ENCODE data around the gene FAM25G.

DNA sequence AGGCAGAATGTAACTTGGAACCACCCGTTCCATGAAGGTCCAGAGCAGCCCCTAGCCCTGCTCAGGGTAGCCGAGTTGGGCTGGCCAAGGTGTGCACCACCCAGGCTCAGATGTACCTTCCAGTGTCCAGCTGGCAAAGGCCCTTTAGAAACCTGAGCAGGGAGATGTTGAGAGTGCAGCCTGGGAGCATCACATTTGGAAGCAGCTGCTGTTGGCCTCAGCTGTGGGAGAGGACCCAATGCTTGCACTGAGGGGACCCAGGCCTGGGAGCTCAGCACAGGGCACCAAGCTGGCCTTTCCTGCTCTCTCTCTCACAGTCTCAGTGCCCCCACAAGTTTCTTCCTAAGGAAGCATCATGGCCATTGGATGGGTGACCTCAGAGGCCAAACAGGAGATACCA, 41.1 kb downstream of the FAM25G start:
- no peak for TF ChIP-seq SP1 (IDR thresholded peaks at IDR 0.05; ENCODE audit: low read depth)
- TF ChIP-seq, protein P1, sequence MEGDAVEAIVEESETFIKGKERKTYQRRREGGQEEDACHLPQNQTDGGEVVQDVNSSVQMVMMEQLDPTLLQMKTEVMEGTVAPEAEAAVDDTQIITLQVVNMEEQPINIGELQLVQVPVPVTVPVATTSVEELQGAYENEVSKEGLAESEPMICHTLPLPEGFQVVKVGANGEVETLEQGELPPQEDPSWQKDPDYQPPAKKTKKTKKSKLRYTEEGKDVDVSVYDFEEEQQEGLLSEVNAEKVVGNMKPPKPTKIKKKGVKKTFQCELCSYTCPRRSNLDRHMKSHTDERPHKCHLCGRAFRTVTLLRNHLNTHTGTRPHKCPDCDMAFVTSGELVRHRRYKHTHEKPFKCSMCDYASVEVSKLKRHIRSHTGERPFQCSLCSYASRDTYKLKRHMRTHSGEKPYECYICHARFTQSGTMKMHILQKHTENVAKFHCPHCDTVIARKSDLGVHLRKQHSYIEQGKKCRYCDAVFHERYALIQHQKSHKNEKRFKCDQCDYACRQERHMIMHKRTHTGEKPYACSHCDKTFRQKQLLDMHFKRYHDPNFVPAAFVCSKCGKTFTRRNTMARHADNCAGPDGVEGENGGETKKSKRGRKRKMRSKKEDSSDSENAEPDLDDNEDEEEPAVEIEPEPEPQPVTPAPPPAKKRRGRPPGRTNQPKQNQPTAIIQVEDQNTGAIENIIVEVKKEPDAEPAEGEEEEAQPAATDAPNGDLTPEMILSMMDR (IDR thresholded peaks at IDR 0.05 in 2 of 3, conservative IDR thresholded peaks at IDR 0.05 in 1 of 3; ENCODE audit: borderline replicate concordance in 1 of 3, insufficient read depth in 1 of 3, low read depth in 2 of 3, low read length in 2 of 3), result no peak
- no peak for TF ChIP-seq POLR2A (IDR thresholded peaks at IDR 0.05; ENCODE audit: borderline replicate concordance, extremely low read depth, insufficient read depth, insufficient read length)
- no peak for TF ChIP-seq ZNF274 (IDR thresholded peaks at IDR 0.05; ENCODE audit: low read depth, low read length)
- TF ChIP-seq, protein P2, sequence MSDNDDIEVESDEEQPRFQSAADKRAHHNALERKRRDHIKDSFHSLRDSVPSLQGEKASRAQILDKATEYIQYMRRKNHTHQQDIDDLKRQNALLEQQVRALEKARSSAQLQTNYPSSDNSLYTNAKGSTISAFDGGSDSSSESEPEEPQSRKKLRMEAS (IDR thresholded peaks at IDR 0.05), result no peak
- TF ChIP-seq REST (IDR thresholded peaks at IDR 0.05; ENCODE audit: low read depth), result no peak
- no peak for TF ChIP-seq CBX3 (IDR thresholded peaks at IDR 0.05; ENCODE audit: low read depth)
- no peak for TF ChIP-seq SIN3A (IDR thresholded peaks at IDR 0.05; ENCODE audit: low read depth)
- TF ChIP-seq, protein P3, sequence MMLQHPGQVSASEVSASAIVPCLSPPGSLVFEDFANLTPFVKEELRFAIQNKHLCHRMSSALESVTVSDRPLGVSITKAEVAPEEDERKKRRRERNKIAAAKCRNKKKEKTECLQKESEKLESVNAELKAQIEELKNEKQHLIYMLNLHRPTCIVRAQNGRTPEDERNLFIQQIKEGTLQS (IDR thresholded peaks at IDR 0.05), result no peak
- no peak for TF ChIP-seq ZBTB33 (IDR thresholded peaks at IDR 0.05; ENCODE audit: extremely low read depth, insufficient replicate concordance, low read length)
- no peak for TF ChIP-seq JUND (IDR thresholded peaks at IDR 0.05)
- TF ChIP-seq POLR2AphosphoS5 (IDR thresholded peaks at IDR 0.05; ENCODE audit: low read depth, low read length), result no peak
- no peak for TF ChIP-seq FOSL1 (IDR thresholded peaks at IDR 0.05; ENCODE audit: low read depth)
- TF ChIP-seq EZH2phosphoT487 (IDR thresholded peaks at IDR 0.05; ENCODE audit: borderline replicate concordance), result no peak
